Activated naive CD4-positive, alpha-beta T cell treated with anti-CD3 and anti-CD28 coated beads for 36 hours (primary cell): ENCODE measurements around the gene PLCL2. TPM values are rescaled to one million over a fixed set of nuclear protein-coding genes. Genes with fewer than 3 reads are reported as not detected.
"Not testable (repeated sequence)": the region's sequence is repeated elsewhere in the genome, so short reads cannot be mapped to it uniquely, and the experiment has no call there.

Experiments used
- CTCF ChIA-PET: fragments of 350-600 bp; sonication (Branson Sonifier 250); formaldehyde crosslinking; loops from one replicate; lab custom pipeline; 2021; ENCODE audit warnings: antibody characterized with exemption; lab: Charles Lee
- DNase-seq: peaks from one replicate; pipeline ENCODE4 v3.0.0-alpha.2; 2020
- H3K27ac Mint-ChIP-seq: one replicate; pipeline ENCODE4 v1.8.0; 2021; ENCODE audit warnings: mild to moderate bottlenecking, mixed read lengths
- H3K27me3 Mint-ChIP-seq: one replicate; pipeline ENCODE4 v1.8.0; 2021; ENCODE audit warnings: low read depth, mixed read lengths
- H3K36me3 Mint-ChIP-seq: one replicate; pipeline ENCODE4 v1.8.0; 2021; ENCODE audit warnings: low read depth, mixed read lengths
- H3K4me1 Mint-ChIP-seq: one replicate; pipeline ENCODE4 v1.8.0; 2021; ENCODE audit warnings: low read depth, mixed read lengths
- H3K4me3 Mint-ChIP-seq: one replicate; pipeline ENCODE4 v1.8.0; 2021; ENCODE audit warnings: mild to moderate bottlenecking, moderate library complexity, mixed read lengths
- H3K9me3 Mint-ChIP-seq: one replicate; pipeline ENCODE4 v1.8.0; 2021; ENCODE audit warnings: mixed read lengths
- intact Hi-C: fragments of 100-400 bp; cut with micrococcal nuclease; formaldehyde crosslinking; loops from one replicate; pipeline ENCODE4 v1.15.1; 2023
- total RNA-seq, 2 experiments: library from RNA; stranded (reverse); gene quantifications; one replicate each; pipeline ENCODE4 v1.2.3, GENCODE V29; 2021

The PLCL2 gene
- total RNA-seq, 2 experiments from 2014 or later: 19.9 to 20.5 TPM

DNA sequence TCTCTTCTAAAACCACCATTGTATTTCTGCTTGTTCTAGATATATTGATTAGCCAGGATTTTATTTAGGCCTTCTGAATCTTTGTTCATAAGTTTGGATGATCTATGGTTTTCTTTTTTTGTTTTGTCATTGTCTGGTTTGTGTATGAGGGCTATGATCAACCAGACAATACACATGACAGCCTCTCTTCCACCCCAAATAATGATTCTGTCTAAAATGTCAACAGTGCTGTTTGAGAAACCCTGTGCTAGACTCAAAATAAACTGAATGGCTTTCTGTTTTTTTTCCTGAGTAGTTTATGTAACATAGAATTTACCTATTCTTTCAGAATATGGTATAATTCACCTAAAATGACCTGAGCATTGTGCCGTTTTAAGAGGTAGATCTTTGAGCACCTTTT is 66.1 kb downstream of the PLCL2 start:
- Mint-ChIP-seq H3K4me1 (peaks cover 40% of the 10 kb centered on the region), H3K27me3 (no peaks in the 10 kb centered on the region), H3K36me3 (peaks cover 1% of the 10 kb centered on the region), H3K27ac (no peak overlapping the region), H3K9me3 (peaks cover 3% of the 10 kb centered on the region), H3K4me3 (no peak overlapping the region)
- DNase-seq: no peak
- intact Hi-C loops: loop anchor here (5.0 kb wide), 1 partner anchor 51 kb away; no protein-coding TSS in a partner anchor
- CTCF ChIA-PET: no interaction called here

- H3K27ac Mint-ChIP-seq, DNase-seq, H3K27me3 Mint-ChIP-seq, intact Hi-C loops, CTCF ChIA-PET, H3K9me3 Mint-ChIP-seq, H3K4me3 Mint-ChIP-seq: not testable (repeated sequence)
- H3K4me1 Mint-ChIP-seq: peaks cover 26% of the 10 kb centered on the region
- peaks cover 12% of the 10 kb centered on the region for H3K36me3 Mint-ChIP-seq
These were observed 73.1 kb downstream of the PLCL2 start for GRCh38 chr3:16957852-16958251.

DNA sequence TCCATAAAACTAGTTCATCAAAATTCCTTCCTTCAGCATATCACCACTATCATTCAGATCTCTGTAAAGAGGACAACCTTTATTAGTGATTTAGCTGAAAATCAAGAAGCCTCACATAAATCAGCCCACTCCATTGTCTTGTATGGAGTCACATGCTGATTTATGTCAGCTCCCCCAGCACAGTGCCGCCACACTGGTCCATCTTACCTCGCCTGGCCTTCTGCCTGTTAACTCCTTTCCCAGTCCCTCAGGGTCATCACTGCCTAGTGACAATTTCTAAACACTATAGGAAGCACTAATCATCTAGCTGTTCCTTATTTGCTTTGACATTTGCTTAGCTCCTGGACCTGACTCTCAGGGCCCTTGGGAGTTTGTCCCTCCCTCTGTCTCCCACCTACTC is 75.4 kb downstream of the PLCL2 start:
- H3K36me3 Mint-ChIP-seq: peaks cover 12% of the 10 kb centered on the region
- no peak overlapping the region for H3K27ac Mint-ChIP-seq
- H3K27me3 Mint-ChIP-seq: no peaks in the 10 kb centered on the region
- H3K4me3 Mint-ChIP-seq: no peak overlapping the region
- intact Hi-C loops: no loop called here
- peaks cover 10% of the 10 kb centered on the region for H3K9me3 Mint-ChIP-seq
- CTCF ChIA-PET: no interaction called here
- peaks cover 26% of the 10 kb centered on the region for H3K4me1 Mint-ChIP-seq
- no peak for DNase-seq

- CTCF ChIA-PET: no interaction called here
These were observed 77.0 kb downstream of the PLCL2 start for GRCh38 chr3:16961621-16962205.

GRCh38 chr3:16975083-16975482 is 90.3 kb downstream of the PLCL2 start:
- Mint-ChIP-seq H3K27ac (no peak overlapping the region), H3K27me3 (no peaks in the 10 kb centered on the region), H3K4me1 (peaks cover 38% of the 10 kb centered on the region), H3K36me3 (peaks cover 4% of the 10 kb centered on the region), H3K4me3 (no peak overlapping the region), H3K9me3 (peaks cover 10% of the 10 kb centered on the region)
- intact Hi-C loops: no loop called here
- CTCF ChIA-PET: interaction anchor here (0.5 kb wide), 1 partner anchor 287 kb away, joined by 4 read pairs; no protein-coding TSS in a partner anchor
- no peak for DNase-seq

More at GRCh38 chr3:16961621-16962205, 77.0 kb downstream of the PLCL2 start:
- H3K36me3 Mint-ChIP-seq: peaks cover 16% of the 10 kb centered on the region
- no peak overlapping the region for H3K27ac Mint-ChIP-seq
- H3K4me3 Mint-ChIP-seq: no peak overlapping the region
- H3K4me1 Mint-ChIP-seq: peaks cover 26% of the 10 kb centered on the region
- no peaks in the 10 kb centered on the region for H3K27me3 Mint-ChIP-seq
- H3K9me3 Mint-ChIP-seq: peaks cover 12% of the 10 kb centered on the region
- intact Hi-C loops: no loop called here
- DNase-seq: no peak

GRCh38 chr3:16978234-16978920 is 93.6 kb downstream of the PLCL2 start:
- no peak for DNase-seq
- Mint-ChIP-seq H3K27ac (no peak overlapping the region), H3K27me3 (no peaks in the 10 kb centered on the region), H3K4me3 (no peak overlapping the region), H3K9me3 (no peaks in the 10 kb centered on the region), H3K36me3 (peaks cover 4% of the 10 kb centered on the region), H3K4me1 (peaks cover 42% of the 10 kb centered on the region)
- CTCF ChIA-PET: no interaction called here
- intact Hi-C loops: no loop called here

DNA sequence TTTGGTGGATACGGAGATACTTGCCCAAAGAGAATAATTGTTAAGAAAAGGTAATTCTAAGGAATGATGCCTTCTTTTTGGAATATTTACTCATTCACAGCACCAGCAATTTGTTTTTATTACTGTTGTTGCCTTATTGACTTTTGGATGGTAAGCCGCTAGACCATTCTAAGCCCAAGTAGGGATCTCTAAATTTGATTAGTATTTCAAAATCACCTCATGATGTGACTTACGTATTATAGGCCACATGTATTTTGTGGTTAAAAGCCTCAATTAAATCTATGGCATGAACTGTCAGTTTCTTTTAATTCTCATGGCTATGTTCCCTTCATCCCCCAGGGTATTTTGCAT is 94.1 kb downstream of the PLCL2 start:
- H3K4me3 Mint-ChIP-seq: no peak overlapping the region
- H3K36me3 Mint-ChIP-seq: peaks cover 4% of the 10 kb centered on the region
- CTCF ChIA-PET: no interaction called here
- peaks cover 38% of the 10 kb centered on the region for H3K4me1 Mint-ChIP-seq
- no peaks in the 10 kb centered on the region for H3K9me3 Mint-ChIP-seq
- H3K27ac Mint-ChIP-seq: no peak overlapping the region
- H3K27me3 Mint-ChIP-seq: no peaks in the 10 kb centered on the region
- no peak for DNase-seq
- intact Hi-C loops: no loop called here

DNA sequence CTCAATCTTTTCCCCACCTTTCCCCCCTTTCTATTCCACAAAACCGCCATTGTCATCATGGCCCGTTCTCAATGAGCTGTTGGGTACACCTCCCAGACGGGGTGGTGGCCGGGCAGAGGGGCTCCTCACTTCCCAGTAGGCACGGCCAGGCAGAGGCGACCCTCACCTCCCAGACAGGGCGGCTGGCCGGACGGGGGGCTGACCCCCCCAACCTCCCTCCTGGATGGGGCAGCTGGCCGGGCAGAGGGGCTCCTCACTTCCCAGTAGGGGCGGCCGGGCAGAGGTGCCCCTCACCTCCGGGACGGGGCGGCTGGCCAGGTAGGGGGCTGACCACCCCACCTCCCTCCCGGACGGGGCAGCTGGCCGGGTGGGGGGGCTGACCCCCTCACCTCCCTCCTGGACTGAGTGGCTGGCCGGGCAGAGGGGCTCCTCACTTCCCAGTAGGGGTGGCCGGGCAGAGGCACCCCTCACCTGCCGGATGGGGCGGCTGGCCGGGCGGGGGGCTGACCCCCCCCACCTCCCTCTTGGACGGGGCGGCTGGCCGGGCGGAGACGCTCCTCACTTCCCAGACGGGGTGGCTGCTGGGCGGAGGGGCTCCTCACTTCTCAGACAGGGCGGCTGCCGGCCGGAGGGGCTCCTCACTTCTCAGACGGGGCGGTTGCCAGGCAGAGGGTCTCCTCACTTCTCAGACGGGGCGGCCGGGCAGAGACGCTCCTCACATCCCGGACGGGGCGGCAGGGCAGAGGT is 95.2 kb downstream of the PLCL2 start:
- CTCF ChIA-PET, H3K27ac Mint-ChIP-seq, DNase-seq, intact Hi-C loops, H3K36me3 Mint-ChIP-seq, H3K9me3 Mint-ChIP-seq, H3K4me3 Mint-ChIP-seq, H3K27me3 Mint-ChIP-seq: not testable (repeated sequence)
- H3K4me1 Mint-ChIP-seq: peaks cover 31% of the 10 kb centered on the region

GRCh38 chr3:16980526-16980925 is 95.8 kb downstream of the PLCL2 start:
- H3K36me3 Mint-ChIP-seq, intact Hi-C loops, CTCF ChIA-PET, DNase-seq, H3K4me3 Mint-ChIP-seq, H3K9me3 Mint-ChIP-seq, H3K27me3 Mint-ChIP-seq, H3K27ac Mint-ChIP-seq: not testable (repeated sequence)
- peaks cover 30% of the 10 kb centered on the region for H3K4me1 Mint-ChIP-seq

- Mint-ChIP-seq H3K27ac (no peak overlapping the region), H3K27me3 (no peaks in the 10 kb centered on the region), H3K36me3 (peaks cover 2% of the 10 kb centered on the region), H3K4me1 (peaks cover 26% of the 10 kb centered on the region), H3K4me3 (no peak overlapping the region), H3K9me3 (no peaks in the 10 kb centered on the region)
- DNase-seq: no peak
- intact Hi-C loops: no loop called here
- CTCF ChIA-PET: no interaction called here
These were observed 97.7 kb downstream of the PLCL2 start for GRCh38 chr3:16982460-16982859.

- H3K27me3 Mint-ChIP-seq: no peaks in the 10 kb centered on the region
- DNase-seq: no peak
- intact Hi-C loops: no loop called here
- peaks cover 2% of the 10 kb centered on the region for H3K36me3 Mint-ChIP-seq
- no peaks in the 10 kb centered on the region for H3K9me3 Mint-ChIP-seq
- H3K4me1 Mint-ChIP-seq: peaks cover 39% of the 10 kb centered on the region
- H3K27ac Mint-ChIP-seq: no peak overlapping the region
- CTCF ChIA-PET: no interaction called here
- H3K4me3 Mint-ChIP-seq: no peak overlapping the region
These were observed 100.9 kb downstream of the PLCL2 start for GRCh38 chr3:16985608-16986007.

- intact Hi-C loops: no loop called here
- peaks cover 42% of the 10 kb centered on the region for H3K4me1 Mint-ChIP-seq
- no peaks in the 10 kb centered on the region for H3K36me3 Mint-ChIP-seq
- no peaks in the 10 kb centered on the region for H3K9me3 Mint-ChIP-seq
- H3K27me3 Mint-ChIP-seq: no peaks in the 10 kb centered on the region
- no peak overlapping the region for H3K4me3 Mint-ChIP-seq
- no peak overlapping the region for H3K27ac Mint-ChIP-seq
- DNase-seq: no peak
- CTCF ChIA-PET: interaction anchor here (0.8 kb wide), 1 partner anchor 12 kb away, joined by 3 read pairs; no protein-coding TSS in a partner anchor
These were observed 102.4 kb downstream of the PLCL2 start for GRCh38 chr3:16987141-16987540.
